H1 (cell line): ENCODE data around the gene FAHD1. TPM values are rescaled to one million over a fixed set of nuclear protein-coding genes. Genes with fewer than 3 reads are reported as not detected.

Source experiments
- KDM1A ChIP-seq: fragments of 200-600, 300-600 bp; sonication (generic); IDR thresholded peaks from 2 replicates; pipeline ENCODE4 v1.7.1; 2016; ENCODE audit warnings: mild to moderate bottlenecking, low read length, borderline replicate concordance
- RFX5 ChIP-seq: IDR thresholded peaks from 2 replicates; pipeline ENCODE4 v1.6.1; 2011; ENCODE audit warnings: low read depth, low read length, improper control_type of control experiment, borderline replicate concordance
- RXRA ChIP-seq: IDR thresholded peaks from 2 replicates; pipeline ENCODE4 v1.6.1; 2011; ENCODE audit warnings: low read depth, mild to moderate bottlenecking, low read length, moderate library complexity; ENCODE audit not compliant: insufficient read depth
- polyA plus RNA-seq, 7 experiments: library from polyadenylated mRNA; depleted of rRNA in 3 of 7; stranded (reverse) in 5 of 7; unstranded in 2 of 7; fragments of >200 nt in 5 of 7; fragments of 200-250 nt in 2 of 7; gene quantifications; 1 replicate in 5 of 7; 2 replicates in 1 of 7; 4 replicates in 1 of 7; pipeline versions ENCODE4 v1.2.1 to v1.2.3, GENCODE V29; 2011 to 2013; ENCODE audit warnings: missing spikeins in 2 of 7, mixed read lengths in 2 of 7
- total RNA-seq: library from RNA; stranded (reverse); fragmentation: NEBNext Ultra II Directional; extraction: Animal tissue kit (Norgen Biotek cat#: 25700); gene quantifications from 2 replicates; pipeline ENCODE4 v1.2.1, GENCODE V29; 2021

Gene FAHD1
- total and polyA plus RNA-seq, 2 of the 8 experiments (the other 6 are each of a cell fraction or from before 2014, with no cell fraction given) = 20.4 to 31.9 TPM

DNA sequence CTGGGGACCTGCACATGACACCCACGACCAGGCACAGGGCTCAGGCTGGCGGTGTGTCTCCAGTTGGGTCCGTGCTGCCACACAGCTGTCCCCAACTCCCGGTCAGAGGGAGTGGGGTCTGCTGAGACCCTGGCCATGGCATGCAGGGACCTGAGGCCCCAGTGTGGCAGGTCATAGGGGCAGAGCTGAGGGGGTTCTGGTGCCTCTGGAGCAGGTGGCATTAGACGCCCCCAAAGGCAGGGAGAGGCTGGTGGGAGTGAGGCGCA, 40.0 kb upstream of the FAHD1 start (continued):
- TF ChIP-seq RXRA (no peak), KDM1A (no peak), RFX5 (no peak)
